ENCODE results near the gene TRIM63.

DNA sequence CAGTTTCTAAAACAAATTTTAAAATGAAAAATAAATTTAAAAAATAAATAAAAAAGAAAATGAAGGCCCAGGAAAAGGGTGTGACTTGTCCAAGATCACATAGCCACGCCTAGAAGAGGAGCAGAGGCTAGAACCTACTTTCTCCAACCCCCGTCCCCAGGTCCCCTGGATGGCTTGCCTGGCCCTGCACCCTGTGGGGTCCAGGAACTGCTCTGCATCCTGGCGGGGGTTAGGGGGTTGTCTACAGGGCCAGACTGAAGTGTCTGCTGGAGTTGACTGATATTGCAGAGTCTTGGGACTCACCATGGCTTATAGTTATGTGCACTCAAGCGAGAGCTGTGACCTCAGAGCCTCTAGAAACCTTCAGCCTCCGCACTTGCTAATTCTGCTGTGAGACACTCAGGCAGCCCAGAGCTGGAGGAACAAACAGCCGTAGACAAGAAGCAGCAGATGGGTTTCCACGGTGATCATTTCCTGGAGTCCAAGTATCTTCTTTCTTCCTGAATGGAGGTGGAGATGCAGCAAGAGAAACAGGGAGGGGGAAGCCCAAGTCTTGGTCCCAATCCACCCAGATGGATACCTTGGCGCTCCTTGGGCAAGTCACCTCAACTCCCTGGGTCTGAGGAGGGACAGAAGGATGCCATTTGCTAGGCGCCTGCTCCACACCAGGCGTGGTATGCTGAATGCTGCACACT, 51.0 kb downstream of the TRIM63 start:
- TF ChIP-seq ZNF549 (tag by site-specific recombination; IDR thresholded peaks at IDR 0.05) = no peak
- no peak for TF ChIP-seq YY1 (tag by site-specific recombination; IDR thresholded peaks at IDR 0.05)
- TF ChIP-seq, protein P1, sequence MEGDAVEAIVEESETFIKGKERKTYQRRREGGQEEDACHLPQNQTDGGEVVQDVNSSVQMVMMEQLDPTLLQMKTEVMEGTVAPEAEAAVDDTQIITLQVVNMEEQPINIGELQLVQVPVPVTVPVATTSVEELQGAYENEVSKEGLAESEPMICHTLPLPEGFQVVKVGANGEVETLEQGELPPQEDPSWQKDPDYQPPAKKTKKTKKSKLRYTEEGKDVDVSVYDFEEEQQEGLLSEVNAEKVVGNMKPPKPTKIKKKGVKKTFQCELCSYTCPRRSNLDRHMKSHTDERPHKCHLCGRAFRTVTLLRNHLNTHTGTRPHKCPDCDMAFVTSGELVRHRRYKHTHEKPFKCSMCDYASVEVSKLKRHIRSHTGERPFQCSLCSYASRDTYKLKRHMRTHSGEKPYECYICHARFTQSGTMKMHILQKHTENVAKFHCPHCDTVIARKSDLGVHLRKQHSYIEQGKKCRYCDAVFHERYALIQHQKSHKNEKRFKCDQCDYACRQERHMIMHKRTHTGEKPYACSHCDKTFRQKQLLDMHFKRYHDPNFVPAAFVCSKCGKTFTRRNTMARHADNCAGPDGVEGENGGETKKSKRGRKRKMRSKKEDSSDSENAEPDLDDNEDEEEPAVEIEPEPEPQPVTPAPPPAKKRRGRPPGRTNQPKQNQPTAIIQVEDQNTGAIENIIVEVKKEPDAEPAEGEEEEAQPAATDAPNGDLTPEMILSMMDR (tag by site-specific recombination; IDR thresholded peaks at IDR 0.05) = no peak
- TF ChIP-seq, protein P2, sequence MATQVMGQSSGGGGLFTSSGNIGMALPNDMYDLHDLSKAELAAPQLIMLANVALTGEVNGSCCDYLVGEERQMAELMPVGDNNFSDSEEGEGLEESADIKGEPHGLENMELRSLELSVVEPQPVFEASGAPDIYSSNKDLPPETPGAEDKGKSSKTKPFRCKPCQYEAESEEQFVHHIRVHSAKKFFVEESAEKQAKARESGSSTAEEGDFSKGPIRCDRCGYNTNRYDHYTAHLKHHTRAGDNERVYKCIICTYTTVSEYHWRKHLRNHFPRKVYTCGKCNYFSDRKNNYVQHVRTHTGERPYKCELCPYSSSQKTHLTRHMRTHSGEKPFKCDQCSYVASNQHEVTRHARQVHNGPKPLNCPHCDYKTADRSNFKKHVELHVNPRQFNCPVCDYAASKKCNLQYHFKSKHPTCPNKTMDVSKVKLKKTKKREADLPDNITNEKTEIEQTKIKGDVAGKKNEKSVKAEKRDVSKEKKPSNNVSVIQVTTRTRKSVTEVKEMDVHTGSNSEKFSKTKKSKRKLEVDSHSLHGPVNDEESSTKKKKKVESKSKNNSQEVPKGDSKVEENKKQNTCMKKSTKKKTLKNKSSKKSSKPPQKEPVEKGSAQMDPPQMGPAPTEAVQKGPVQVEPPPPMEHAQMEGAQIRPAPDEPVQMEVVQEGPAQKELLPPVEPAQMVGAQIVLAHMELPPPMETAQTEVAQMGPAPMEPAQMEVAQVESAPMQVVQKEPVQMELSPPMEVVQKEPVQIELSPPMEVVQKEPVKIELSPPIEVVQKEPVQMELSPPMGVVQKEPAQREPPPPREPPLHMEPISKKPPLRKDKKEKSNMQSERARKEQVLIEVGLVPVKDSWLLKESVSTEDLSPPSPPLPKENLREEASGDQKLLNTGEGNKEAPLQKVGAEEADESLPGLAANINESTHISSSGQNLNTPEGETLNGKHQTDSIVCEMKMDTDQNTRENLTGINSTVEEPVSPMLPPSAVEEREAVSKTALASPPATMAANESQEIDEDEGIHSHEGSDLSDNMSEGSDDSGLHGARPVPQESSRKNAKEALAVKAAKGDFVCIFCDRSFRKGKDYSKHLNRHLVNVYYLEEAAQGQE (tag by site-specific recombination; IDR thresholded peaks at IDR 0.05) = no peak
- TF ChIP-seq, protein P3, sequence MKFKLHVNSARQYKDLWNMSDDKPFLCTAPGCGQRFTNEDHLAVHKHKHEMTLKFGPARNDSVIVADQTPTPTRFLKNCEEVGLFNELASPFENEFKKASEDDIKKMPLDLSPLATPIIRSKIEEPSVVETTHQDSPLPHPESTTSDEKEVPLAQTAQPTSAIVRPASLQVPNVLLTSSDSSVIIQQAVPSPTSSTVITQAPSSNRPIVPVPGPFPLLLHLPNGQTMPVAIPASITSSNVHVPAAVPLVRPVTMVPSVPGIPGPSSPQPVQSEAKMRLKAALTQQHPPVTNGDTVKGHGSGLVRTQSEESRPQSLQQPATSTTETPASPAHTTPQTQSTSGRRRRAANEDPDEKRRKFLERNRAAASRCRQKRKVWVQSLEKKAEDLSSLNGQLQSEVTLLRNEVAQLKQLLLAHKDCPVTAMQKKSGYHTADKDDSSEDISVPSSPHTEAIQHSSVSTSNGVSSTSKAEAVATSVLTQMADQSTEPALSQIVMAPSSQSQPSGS (tag by site-specific recombination; IDR thresholded peaks at IDR 0.05; ENCODE audit: low read depth) = no peak
- TF ChIP-seq HOXA7 (CRISPR knock-in tag; IDR thresholded peaks at IDR 0.05; ENCODE audit: borderline replicate concordance) = no peak
